Spleen (tissue), 7 donors: ENCODE measurements around the gene FRMD4A.

Experiments
- POLR2A ChIP-seq, 3 donors: fragments of 450-650 bp; IDR thresholded peaks; one replicate each; pipeline ENCODE4 v1.5.1; 2017; ENCODE audit warnings: antibody characterized with exemption in 3 of 3, mild to moderate bottlenecking in 1 of 3
- TF ChIP-seq, protein P1 (sequence below), 11 experiments: fragments of 200-600 bp in 7 of 11; fragments of 450-650 bp in 4 of 11; sonication (generic) in 4 of 11; IDR thresholded peaks in 8 of 11; conservative IDR thresholded peaks in 3 of 11; 1 replicate in 7 of 11; 2 replicates in 4 of 11; pipeline versions ENCODE4 v1.4.0 to v1.8.0; 2016 to 2021; ENCODE audit warnings: antibody characterized with exemption in 11 of 11, inconsistent platforms in 4 of 11, mild to moderate bottlenecking in 1 of 11
- donor health status: DM: no; HTN: no; CAD: no; lungs with moderate emphysema.
- donor health status: DM: no; HTN: no; CAD: no.
- donor health status: DM: no; HTN: no; CAD: no.

DNA sequence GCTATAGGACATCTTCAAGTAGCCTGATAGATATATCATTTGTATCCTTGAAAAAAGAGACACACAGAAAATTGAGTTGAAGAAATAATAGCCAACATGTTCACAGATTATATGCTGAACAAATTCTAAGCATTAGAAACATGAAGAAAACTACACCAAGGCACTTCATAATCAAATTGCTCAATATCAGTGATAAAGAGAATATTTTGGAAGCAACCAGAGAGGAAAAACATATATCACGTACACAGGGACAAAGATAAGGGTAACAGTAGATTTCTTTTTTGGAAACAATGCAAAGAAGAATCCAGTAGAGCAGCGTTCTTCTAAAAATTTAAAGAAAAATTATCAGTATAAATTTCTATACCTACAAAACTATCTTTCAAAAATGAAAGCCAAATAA lies 6.0 kb upstream of the FRMD4A start:
- TF ChIP-seq, protein P1, sequence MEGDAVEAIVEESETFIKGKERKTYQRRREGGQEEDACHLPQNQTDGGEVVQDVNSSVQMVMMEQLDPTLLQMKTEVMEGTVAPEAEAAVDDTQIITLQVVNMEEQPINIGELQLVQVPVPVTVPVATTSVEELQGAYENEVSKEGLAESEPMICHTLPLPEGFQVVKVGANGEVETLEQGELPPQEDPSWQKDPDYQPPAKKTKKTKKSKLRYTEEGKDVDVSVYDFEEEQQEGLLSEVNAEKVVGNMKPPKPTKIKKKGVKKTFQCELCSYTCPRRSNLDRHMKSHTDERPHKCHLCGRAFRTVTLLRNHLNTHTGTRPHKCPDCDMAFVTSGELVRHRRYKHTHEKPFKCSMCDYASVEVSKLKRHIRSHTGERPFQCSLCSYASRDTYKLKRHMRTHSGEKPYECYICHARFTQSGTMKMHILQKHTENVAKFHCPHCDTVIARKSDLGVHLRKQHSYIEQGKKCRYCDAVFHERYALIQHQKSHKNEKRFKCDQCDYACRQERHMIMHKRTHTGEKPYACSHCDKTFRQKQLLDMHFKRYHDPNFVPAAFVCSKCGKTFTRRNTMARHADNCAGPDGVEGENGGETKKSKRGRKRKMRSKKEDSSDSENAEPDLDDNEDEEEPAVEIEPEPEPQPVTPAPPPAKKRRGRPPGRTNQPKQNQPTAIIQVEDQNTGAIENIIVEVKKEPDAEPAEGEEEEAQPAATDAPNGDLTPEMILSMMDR (IDR thresholded peaks at IDR 0.05 in 8 of 11, conservative IDR thresholded peaks at IDR 0.05 in 3 of 11), result no peak
- TF ChIP-seq POLR2A (IDR thresholded peaks at IDR 0.05), result no peak
